Stomach (tissue), 9 donors: ENCODE measurements around the gene ZC3H13. TPM values are rescaled to one million over a fixed set of nuclear protein-coding genes. Genes with fewer than 3 reads are reported as not detected.

Experiments
- DNase-seq, 2 donors: peaks; one replicate each; pipeline versions ENCODE4 v3.0.0 to v3.0.0-alpha.2; 2013 to 2019
- H3K27ac ChIP-seq, 5 donors: fragments of 200-600 bp in 4 of 5; sonication (generic) in 4 of 5; one replicate each; pipeline ENCODE4 v1.5.1; 2013 to 2019; ENCODE audit warnings: mild to moderate bottlenecking in 1 of 5, moderate library complexity in 1 of 5
- H3K27me3 ChIP-seq, 3 donors: fragments of 200-600 bp; sonication (generic); one replicate each; pipeline ENCODE4 v1.5.1; 2017 to 2019; ENCODE audit warnings: mixed run types in 1 of 3
- H3K36me3 ChIP-seq, 4 donors: fragments of 200-600 bp; sonication (generic); 1 replicate in 3 of 4; 2 replicates in 1 of 4; pipeline ENCODE4 v1.5.1; 2016 to 2019
- H3K4me1 ChIP-seq, 4 donors: fragments of 200-600 bp; sonication (generic); one replicate each; pipeline ENCODE4 v1.5.1; 2016 to 2019
- H3K4me3 ChIP-seq, 4 donors: fragments of 200-600 bp; sonication (generic) in 3 of 4; one replicate each; pipeline ENCODE4 v1.5.1; 2016 to 2019; ENCODE audit warnings: mild to moderate bottlenecking in 1 of 4
- H3K9me3 ChIP-seq, 4 donors: fragments of 200-600 bp; sonication (generic); one replicate each; pipeline ENCODE4 v1.5.1; 2016 to 2019
- CTCF ChIP-seq, 7 experiments: fragments of 450-650 bp in 4 of 7; fragments of 200-600 bp in 3 of 7; sonication (generic) in 3 of 7; IDR thresholded peaks; one replicate each; pipeline ENCODE4 v1.5.1; 2016 to 2019; ENCODE audit warnings: antibody characterized with exemption in 7 of 7, control low read depth in 2 of 7, mild to moderate bottlenecking in 1 of 7
- EP300 ChIP-seq: sonication (generic); formaldehyde crosslinking; IDR thresholded peaks from one replicate; pipeline ENCODE4 v1.6.1; 2017; ENCODE audit warnings: antibody characterized with exemption
- POLR2A ChIP-seq, 4 donors: fragments of 450-650 bp; IDR thresholded peaks; one replicate each; pipeline ENCODE4 v1.6.1; 2016; ENCODE audit warnings: antibody characterized with exemption in 4 of 4, control low read depth in 2 of 4, mild to moderate bottlenecking in 1 of 4, moderate library complexity in 1 of 4
- POLR2AphosphoS5 ChIP-seq, 3 donors: sonication (generic); formaldehyde crosslinking; IDR thresholded peaks; one replicate each; pipeline ENCODE4 v1.6.1; 2016; ENCODE audit warnings: antibody characterized with exemption in 3 of 3
- WGBS, 5 donors: extraction: QIAGEN DNeasy Blood & Tissue Kit in 3 of 5; methylation state at CpG; one replicate each; pipeline versions ENCODE4 v1.1.5 to v1.1.7; 2013 to 2018; 5-methylcytosine and 5-hydroxymethylcytosine counted together
- intact Hi-C: fragments of 100-400 bp; cut with DNase I; formaldehyde crosslinking; loops from one replicate; pipeline ENCODE4 v1.15.1; 2023; ENCODE audit warnings: low total_unique reads
- polyA plus RNA-seq, 3 donors: library from polyadenylated mRNA; stranded (reverse); fragments of 200-250 nt; gene quantifications; one replicate each; pipeline ENCODE4 v1.2.3, GENCODE V29; 2013
- total RNA-seq, 5 donors: library from RNA; depleted of rRNA; stranded (reverse); fragments of >200 nt; gene quantifications; one replicate each; pipeline versions ENCODE4 v1.1.0 to v1.2.3, GENCODE V29; 2014 to 2016
- donor health status: healthy with polysubstance abuse.
- donor health status: Bipolar disorder and iron deficiency.
- donor health status: healthy.

ZC3H13 gene
- total and polyA plus RNA-seq, 8 donors = 8.5 to 67.1 (median 14.2) TPM

- no peak for TF ChIP-seq POLR2AphosphoS5 (IDR thresholded peaks at IDR 0.05)
- no peak for TF ChIP-seq CTCF (IDR thresholded peaks at IDR 0.05)
- TF ChIP-seq POLR2A (IDR thresholded peaks at IDR 0.05) = no peak
- TF ChIP-seq EP300 = no peak
- Histone ChIP-seq H3K4me3 (no peak overlapping the region), H3K9me3 (no peaks in the 10 kb centered on the region), H3K27ac (no peak overlapping the region), H3K4me1 (no peaks in the 10 kb centered on the region), H3K27me3 (no peaks in the 10 kb centered on the region), H3K36me3 (no peaks in the 10 kb centered on the region)
- intact Hi-C loops = no loop called here
- 88 to 95% (median 88%) methylated on average over 3 of the region's 3 CpGs for WGBS, 5 donors
- no peak for DNase-seq
These were observed 41.9 kb upstream of the ZC3H13 start for GRCh38 chr13:46094478-46094877.

GRCh38 chr13:46088821-46089562 is 36.4 kb upstream of the ZC3H13 start:
- Histone ChIP-seq H3K4me3 (no peak overlapping the region), H3K27ac (no peak overlapping the region), H3K4me1 (no peaks in the 10 kb centered on the region), H3K27me3 (peaks cover 0 to 5% (median 3%) of the 10 kb centered on the region in 3 donors), H3K36me3 (no peaks in the 10 kb centered on the region), H3K9me3 (no peaks in the 10 kb centered on the region)
- no peak for TF ChIP-seq CTCF (IDR thresholded peaks at IDR 0.05)
- TF ChIP-seq POLR2A (IDR thresholded peaks at IDR 0.05) = no peak
- no peak for TF ChIP-seq POLR2AphosphoS5 (IDR thresholded peaks at IDR 0.05)
- no peak for TF ChIP-seq EP300
- 73 to 84% (median 78%) methylated on average over 4 to 5 of the region's 5 CpGs for WGBS, 5 donors
- intact Hi-C loops = no loop called here
- DNase-seq = no peak

- intact Hi-C loops = no loop called here
- TF ChIP-seq CTCF (IDR thresholded peaks at IDR 0.05) (no peak), EP300 (no peak), POLR2AphosphoS5 (IDR thresholded peaks at IDR 0.05) (no peak), POLR2A (IDR thresholded peaks at IDR 0.05) (no peak)
- Histone ChIP-seq H3K4me1 (no peaks in the 10 kb centered on the region), H3K36me3 (no peaks in the 10 kb centered on the region), H3K27ac (no peak overlapping the region), H3K9me3 (no peaks in the 10 kb centered on the region), H3K4me3 (no peak overlapping the region), H3K27me3 (peaks cover 0 to 5% (median 3%) of the 10 kb centered on the region in 3 donors)
- no peak for DNase-seq
These were observed 34.9 kb upstream of the ZC3H13 start for GRCh38 chr13:46087481-46087880.

- H3K27ac ChIP-seq = no peak overlapping the region
- intact Hi-C loops = no loop called here
- no peaks in the 10 kb centered on the region for H3K36me3 ChIP-seq
- no peak for TF ChIP-seq POLR2AphosphoS5 (IDR thresholded peaks at IDR 0.05)
- no peak for TF ChIP-seq CTCF (IDR thresholded peaks at IDR 0.05)
- TF ChIP-seq POLR2A (IDR thresholded peaks at IDR 0.05) = no peak
- no peak for TF ChIP-seq EP300
- DNase-seq = no peak
- peaks cover 0 to 5% (median 3%) of the 10 kb centered on the region in 3 donors for H3K27me3 ChIP-seq
- no peaks in the 10 kb centered on the region for H3K9me3 ChIP-seq
- no peak overlapping the region for H3K4me3 ChIP-seq
- WGBS, 5 donors = 89 to 94% (median 92%) methylated on average over 11 to 12 of the region's 12 CpGs
- no peaks in the 10 kb centered on the region for H3K4me1 ChIP-seq
These were observed 34.4 kb upstream of the ZC3H13 start for GRCh38 chr13:46086985-46087384.
